GM12878 (cell line): ENCODE measurements around the gene SNRK. TPM values are rescaled to one million over a fixed set of nuclear protein-coding genes. Genes with fewer than 3 reads are reported as not detected.

Experiments used
- ATAC-seq: fragments of 200-7000 bp; cut with Tn5 transposase; 3 replicates; pipeline ENCODE4 v1.9.1; 2020; ENCODE audit warnings: mild to moderate bottlenecking, moderate library complexity
- BruUV-seq: library from RNA; stranded (reverse); fragments of 400-500 nt; replicated peaks from 2 replicates; lab custom pipeline; 2021; lab: Mats Ljungman, UMichigan
- CTCF ChIA-PET: fragments of 300-600 bp; sonication (Branson Sonifier 250); formaldehyde crosslinking; extraction: SDS; loops from one replicate; lab custom pipeline; 2021; ENCODE audit warnings: inconsistent platforms; lab: Yijun Ruan, JAX
- POLR2A ChIA-PET: fragments of 350-600 bp; formaldehyde crosslinking; extraction: SDS; loops from one replicate; lab custom pipeline; 2021; ENCODE audit warnings: inconsistent platforms; lab: Charles Lee
- RAD21 ChIA-PET: fragments of 300-600 bp; sonication (Branson Sonifier 250); formaldehyde crosslinking; loops from one replicate; lab custom pipeline; 2023; ENCODE audit warnings: antibody characterized with exemption; ENCODE audit not compliant: unreplicated experiment; lab: Charles Lee
- SMC1A ChIA-PET: fragments of 300-600 bp; sonication (Branson Sonifier 250); formaldehyde crosslinking; loops from one replicate; lab custom pipeline; 2023; ENCODE audit not compliant: unreplicated experiment, uncharacterized antibody; lab: Charles Lee
- DNase-seq: peaks from one replicate; pipeline ENCODE4 v3.0.0-alpha.2; 2011; ENCODE audit warnings: low read depth, low spot score
- FAIRE-seq: peaks from 3 replicates; lab custom pipeline; 2011; peaks lifted over from hg19 to GRCh38; lab: Jason Lieb, UNC
- H2AFZ ChIP-seq: 2 replicates; pipeline ENCODE4 v1.6.0; 2011; ENCODE audit warnings: low read depth, low read length, control low read depth; ENCODE audit not compliant: control insufficient read depth
- H3K27ac ChIP-seq: 2 replicates; pipeline ENCODE4 v1.5.1; 2011; ENCODE audit warnings: control low read depth; ENCODE audit not compliant: control insufficient read depth, insufficient read depth
- H3K27me3 ChIP-seq, 2 experiments: replicated peaks in 1 of 2; 2 replicates each; pipeline versions ENCODE4 v1.6.0 to v1.6.1; 2011; ENCODE audit warnings: low read length in 1 of 2; ENCODE audit not compliant: control insufficient read depth in 2 of 2, insufficient read depth in 2 of 2
- H3K36me3 ChIP-seq, 2 experiments: 2 replicates each; pipeline ENCODE4 v1.5.1; 2011; ENCODE audit warnings: low read length in 1 of 2; ENCODE audit not compliant: control insufficient read depth in 2 of 2, insufficient read depth in 2 of 2
- H3K4me1 ChIP-seq: 2 replicates; pipeline ENCODE4 v1.6.1; 2011; ENCODE audit warnings: mild to moderate bottlenecking, low read length, moderate library complexity, mixed read lengths; ENCODE audit not compliant: control insufficient read depth, insufficient read depth
- H3K4me2 ChIP-seq: 2 replicates; pipeline ENCODE4 v1.6.0; 2011; ENCODE audit warnings: control low read depth; ENCODE audit not compliant: control insufficient read depth, insufficient read depth
- H3K4me3 ChIP-seq: fragments of 200-600 bp; sonication (generic); 2 replicates; pipeline ENCODE4 v1.5.1; 2016
- H3K79me2 ChIP-seq: 2 replicates; pipeline ENCODE4 v1.6.0; 2011; ENCODE audit warnings: low read length; ENCODE audit not compliant: control insufficient read depth, insufficient read depth
- H3K9ac ChIP-seq: 2 replicates; pipeline ENCODE4 v1.8.0; 2011; ENCODE audit warnings: low read length, control low read depth, mixed read lengths; ENCODE audit not compliant: control insufficient read depth, insufficient read depth
- H3K9me3 ChIP-seq: replicated peaks from 3 replicates; pipeline ENCODE4 v1.5.1; 2011; ENCODE audit warnings: mild to moderate bottlenecking, low read length; ENCODE audit not compliant: control insufficient read depth, insufficient read depth
- H4K20me1 ChIP-seq: 2 replicates; pipeline ENCODE4 v1.6.0; 2011; ENCODE audit not compliant: control insufficient read depth, insufficient read depth
- CTCF ChIP-seq, 3 experiments: IDR thresholded peaks in 2 of 3; conservative IDR thresholded peaks in 1 of 3; 2 replicates each; pipeline ENCODE4 v1.5.1; 2011; ENCODE audit warnings: low read depth in 3 of 3, low read length in 3 of 3, mild to moderate bottlenecking in 3 of 3, control low read depth in 2 of 3, moderate library complexity in 2 of 3, inconsistent platforms in 1 of 3, mixed read lengths in 1 of 3; ENCODE audit not compliant: control insufficient read depth in 2 of 3, insufficient read depth in 1 of 3; ENCODE audit errors: extremely low read depth in 1 of 3
- ELK1 ChIP-seq: IDR thresholded peaks from 2 replicates; pipeline ENCODE4 v1.6.1; 2012; ENCODE audit warnings: low read depth, low read length, improper control_type of control experiment
- FOS ChIP-seq: IDR thresholded peaks from 3 replicates; pipeline ENCODE4 v1.6.1; 2011; ENCODE audit warnings: borderline replicate concordance; ENCODE audit not compliant: insufficient read length; ENCODE audit errors: extremely low read depth
- FOXM1 ChIP-seq: IDR thresholded peaks from 2 replicates; pipeline ENCODE4 v1.6.1; 2012; ENCODE audit warnings: low read depth, mild to moderate bottlenecking, inconsistent platforms, low read length, moderate library complexity
- MXI1 ChIP-seq: fragments of 150-350 bp; IDR thresholded peaks from 2 replicates; pipeline ENCODE4 v1.6.1; 2011; ENCODE audit warnings: low read depth, mild to moderate bottlenecking, inconsistent platforms, low read length, improper control_type of control experiment
- MYB ChIP-seq: fragments of 150-350 bp; IDR thresholded peaks from 2 replicates; pipeline ENCODE4 v1.6.1; 2014; ENCODE audit warnings: mild to moderate bottlenecking, low read depth, low read length, borderline replicate concordance
- SKIL ChIP-seq: fragments of 450-650 bp; IDR thresholded peaks from 2 replicates; pipeline ENCODE4 v1.6.1; 2017; ENCODE audit warnings: mild to moderate bottlenecking, low read depth, inconsistent platforms; ENCODE audit not compliant: poor library complexity, severe bottlenecking
- SMC3 ChIP-seq: IDR thresholded peaks from 2 replicates; pipeline ENCODE4 v1.6.1; 2011; ENCODE audit warnings: low read length, improper control_type of control experiment, borderline replicate concordance
- SREBF1 ChIP-seq: IDR thresholded peaks from 2 replicates; pipeline ENCODE4 v1.6.1; 2012; ENCODE audit warnings: mild to moderate bottlenecking, low read length
- ZZZ3 ChIP-seq: IDR thresholded peaks from 2 replicates; pipeline ENCODE4 v1.6.1; 2011; ENCODE audit warnings: low read depth; ENCODE audit not compliant: control insufficient read depth, insufficient read length
- WGBS: methylation state at CpG from one replicate; pipeline ENCODE4 v1.1.6; 2016; ENCODE audit warnings: low lambda C conversion rate; ENCODE audit not compliant: insufficient replicate concordance, insufficient coverage; ENCODE audit errors: missing lambda C conversion rate; 5-methylcytosine and 5-hydroxymethylcytosine counted together
- in situ Hi-C: fragments of 300-500 bp; cut with MboI; formaldehyde crosslinking; loops from 9 replicates; pipeline ENCODE4 v1.14.3; 2018; ENCODE audit warnings: mixed read lengths
- intact Hi-C: fragments of 100-400 bp; cut with micrococcal nuclease; formaldehyde crosslinking; loops from one replicate; pipeline ENCODE4 v1.14.2; 2022; ENCODE audit not compliant: unreplicated experiment
- polyA plus RNA-seq, 11 experiments: library from polyadenylated mRNA; depleted of rRNA in 4 of 11; unstranded in 6 of 11; stranded (reverse) in 5 of 11; fragments of >200 nt; fragmentation: Nextera tagmentation in 4 of 11; fragmentation: Illumina TruSeq in 1 of 11; extraction: Ambion mirVana in 4 of 11; extraction: Trizol in 1 of 11; gene quantifications; 1 replicate in 1 of 11; 2 replicates in 10 of 11; pipeline versions ENCODE4 v1.2.1 to v1.2.3, GENCODE V29; 2011 to 2016; ENCODE audit warnings: inconsistent platforms in 2 of 11, missing spikeins in 2 of 11, low read depth in 1 of 11
- total RNA-seq, 4 experiments: library from RNA; depleted of rRNA in 3 of 4; stranded (reverse); fragments of >200 nt in 3 of 4; fragmentation: Illumina TruSeq in 1 of 4; extraction: Trizol in 1 of 4; gene quantifications; 2 replicates each; pipeline versions ENCODE4 v1.2.1 to v1.2.3, GENCODE V29; 2013 to 2021

The SNRK gene
- total and polyA plus RNA-seq, 10 of the 15 experiments (the other 5 are each of a cell fraction or from before 2014, with no cell fraction given) = 1.6 to 12.1 (median 7.6) TPM

- DNase-seq (no peak), FAIRE-seq (no peak), ATAC-seq (no peak)
- no peak overlapping the region for H2AFZ ChIP-seq
- ChIA-PET RAD21 (no interaction called here), CTCF (no interaction called here), POLR2A (no interaction called here), SMC1A (no interaction called here)
- H3K36me3 ChIP-seq = no peaks in the 10 kb centered on the region; a peak in 2 of 4 replicates
- no peak overlapping the region for H3K4me3 ChIP-seq
- peaks cover 0 to 2% of the 10 kb centered on the region in 2 experiments; a peak in 1 of 4 replicates for H3K27me3 ChIP-seq
- H3K79me2 ChIP-seq = no peaks in the 10 kb centered on the region
- H3K9ac ChIP-seq = no peak overlapping the region
- WGBS = 3% methylated on average over 6 of the region's 6 CpGs
- H4K20me1 ChIP-seq = no peaks in the 10 kb centered on the region; the same call in 1 of the 2 replicates
- no peaks in the 10 kb centered on the region for H3K4me1 ChIP-seq
- intact Hi-C loops = loop anchor here (10.0 kb wide), 1 partner anchor 146 kb away; no protein-coding TSS in a partner anchor
- no peak overlapping the region for H3K4me2 ChIP-seq
- no peaks in the 10 kb centered on the region for H3K9me3 ChIP-seq
- no peak overlapping the region for H3K27ac ChIP-seq
- BruUV-seq = no TSS peak
- TF ChIP-seq FOS (no peak), FOXM1 (no peak), SREBF1 (no peak)
- in situ Hi-C loops = loop anchor here (10.0 kb wide), 1 partner anchor 406 kb away; no protein-coding TSS in a partner anchor
Measured at GRCh38 chr3:43370293-43370980, 84.1 kb downstream of the SNRK start.

- DNase-seq (no peak), ATAC-seq (no peak), FAIRE-seq (no peak)
- Histone ChIP-seq H3K27me3 (peaks cover 0 to 2% of the 10 kb centered on the region in 2 experiments; a peak in 1 of 4 replicates), H3K4me3 (no peak overlapping the region), H2AFZ (no peak overlapping the region), H3K9ac (no peak overlapping the region), H3K9me3 (no peaks in the 10 kb centered on the region), H3K4me2 (no peak overlapping the region), H3K27ac (no peak overlapping the region), H3K36me3 (no peaks in the 10 kb centered on the region), H3K79me2 (no peaks in the 10 kb centered on the region), H4K20me1 (no peaks in the 10 kb centered on the region; the same call in 1 of the 2 replicates), H3K4me1 (no peaks in the 10 kb centered on the region)
- ChIA-PET SMC1A (no interaction called here), CTCF (no interaction called here), POLR2A (no interaction called here), RAD21 (no interaction called here)
- 17% methylated on average over 3 of the region's 3 CpGs for WGBS
- intact Hi-C loops = loop anchor here (10.0 kb wide), 1 partner anchor 147 kb away; no protein-coding TSS in a partner anchor
- BruUV-seq = no TSS peak
- in situ Hi-C loops = loop anchor here (10.0 kb wide), 1 partner anchor 407 kb away; no protein-coding TSS in a partner anchor
- no peak for TF ChIP-seq SMC3
- no peak for TF ChIP-seq ZZZ3
- TF ChIP-seq CTCF (IDR thresholded peaks at IDR 0.05 in 2 of 3, conservative IDR thresholded peaks at IDR 0.05 in 1 of 3; ENCODE audit: control insufficient read depth in 2 of 3, extremely low read depth in 1 of 3, insufficient read depth in 1 of 3, low read depth in 3 of 3, low read length in 3 of 3) = no peak
- no peak for TF ChIP-seq MXI1
- no peak for TF ChIP-seq ELK1
- TF ChIP-seq SKIL = no peak
- no peak for TF ChIP-seq MYB
Measured at GRCh38 chr3:43371494-43371893, 85.2 kb downstream of the SNRK start.
